Measurements from ENCODE around the gene PCSK2. TPM values are rescaled to one million over a fixed set of nuclear protein-coding genes. Genes with fewer than 3 reads are reported as not detected.

PCSK2 gene
- total and polyA plus RNA-seq, 4 donors: 0.51 to 9.8 (median 1.5) TPM

- Histone ChIP-seq H3K36me3 (ENCODE audit: control insufficient read depth in 4 of 4, insufficient read depth in 4 of 4, low read length in 4 of 4) (no peaks in the 10 kb centered on the region), H3K9me3 (ENCODE audit: control insufficient read depth in 4 of 4, insufficient read depth in 3 of 4, low read length in 3 of 4) (peaks cover 0 to 1% (median 0%) of the 10 kb centered on the region in 4 donors), H3K27ac (ENCODE audit: low read depth in 1 of 2, low read length in 1 of 2) (no peak overlapping the region), H3K9ac (ENCODE audit: insufficient read depth in 1 of 2, low read length in 2 of 2) (no peak overlapping the region), H3K4me1 (ENCODE audit: control insufficient read depth in 5 of 5, insufficient read depth in 5 of 5, low read length in 5 of 5) (peaks cover 0 to 7% (median 0%) of the 10 kb centered on the region in 5 donors), H3K4me3 (no peak overlapping the region), H3K27me3 (ENCODE audit: control insufficient read depth in 3 of 3, insufficient read depth in 3 of 3, low read length in 2 of 3) (no peaks in the 10 kb centered on the region)
- no peak for ATAC-seq (ENCODE audit: insufficient read depth, low FRiP score)
- no peak for TF ChIP-seq CTCF (IDR thresholded peaks at IDR 0.05; ENCODE audit: control extremely low read depth, extremely low read depth)
- 93 to 94% methylated on average over 9 of the region's 9 CpGs for WGBS, 2 donors
- no peak for DNase-seq
These were observed 269.0 kb downstream of the PCSK2 start for GRCh38 chr20:17495826-17496225.

- peaks cover 0 to 7% (median 0%) of the 10 kb centered on the region in 5 donors for H3K4me1 ChIP-seq (ENCODE audit: control insufficient read depth in 5 of 5, insufficient read depth in 5 of 5, low read length in 5 of 5)
- ATAC-seq (ENCODE audit: insufficient read depth, low FRiP score) (no peak), DNase-seq (peak in 2 of 3 donors; percentile 51 to 59)
- TF ChIP-seq CTCF (IDR thresholded peaks at IDR 0.05; ENCODE audit: control extremely low read depth, extremely low read depth): no peak
- H3K9ac ChIP-seq (ENCODE audit: insufficient read depth in 1 of 2, low read length in 2 of 2): no peak overlapping the region
- no peaks in the 10 kb centered on the region for H3K27me3 ChIP-seq (ENCODE audit: control insufficient read depth in 3 of 3, insufficient read depth in 3 of 3, low read length in 2 of 3)
- H3K27ac ChIP-seq (ENCODE audit: low read depth in 1 of 2, low read length in 1 of 2): no peak overlapping the region
- no peak overlapping the region for H3K4me3 ChIP-seq
- H3K36me3 ChIP-seq (ENCODE audit: control insufficient read depth in 4 of 4, insufficient read depth in 4 of 4, low read length in 4 of 4): no peaks in the 10 kb centered on the region
- H3K9me3 ChIP-seq (ENCODE audit: control insufficient read depth in 4 of 4, insufficient read depth in 3 of 4, low read length in 3 of 4): peaks cover 0 to 1% (median 0%) of the 10 kb centered on the region in 4 donors
- 69 to 74% methylated on average over 11 of the region's 11 CpGs for WGBS, 2 donors
These were observed 271.2 kb downstream of the PCSK2 start for GRCh38 chr20:17497821-17498580.

GRCh38 chr20:17498641-17499040 is 271.8 kb downstream of the PCSK2 start:
- no peak overlapping the region for H3K4me3 ChIP-seq
- H3K4me1 ChIP-seq (ENCODE audit: control insufficient read depth in 5 of 5, insufficient read depth in 5 of 5, low read length in 5 of 5): peaks cover 0 to 7% (median 0%) of the 10 kb centered on the region in 5 donors
- no peak overlapping the region for H3K9ac ChIP-seq (ENCODE audit: insufficient read depth in 1 of 2, low read length in 2 of 2)
- no peaks in the 10 kb centered on the region for H3K27me3 ChIP-seq (ENCODE audit: control insufficient read depth in 3 of 3, insufficient read depth in 3 of 3, low read length in 2 of 3)
- TF ChIP-seq CTCF (IDR thresholded peaks at IDR 0.05; ENCODE audit: control extremely low read depth, extremely low read depth): no peak
- no peak overlapping the region for H3K27ac ChIP-seq (ENCODE audit: low read depth in 1 of 2, low read length in 1 of 2)
- WGBS, 2 donors: 87 to 93% methylated on average over 13 of the region's 13 CpGs
- DNase-seq: no peak
- peaks cover 0 to 1% (median 0%) of the 10 kb centered on the region in 4 donors for H3K9me3 ChIP-seq (ENCODE audit: control insufficient read depth in 4 of 4, insufficient read depth in 3 of 4, low read length in 3 of 4)
- ATAC-seq (ENCODE audit: insufficient read depth, low FRiP score): no peak
- no peaks in the 10 kb centered on the region for H3K36me3 ChIP-seq (ENCODE audit: control insufficient read depth in 4 of 4, insufficient read depth in 4 of 4, low read length in 4 of 4)

All from lung (tissue), 12 donors.